Erythroblast (primary cell): ENCODE results near the gene HOPX.

Experiments used
- GATA1 ChIP-seq: IDR thresholded peaks from 2 replicates; pipeline ENCODE4 v1.6.1; 2011; ENCODE audit warnings: low read depth, mild to moderate bottlenecking, control low read depth, low read length, moderate library complexity
- POLR2A ChIP-seq: IDR thresholded peaks from 2 replicates; pipeline ENCODE4 v1.6.1; 2011; ENCODE audit warnings: mild to moderate bottlenecking, low read length

DNA sequence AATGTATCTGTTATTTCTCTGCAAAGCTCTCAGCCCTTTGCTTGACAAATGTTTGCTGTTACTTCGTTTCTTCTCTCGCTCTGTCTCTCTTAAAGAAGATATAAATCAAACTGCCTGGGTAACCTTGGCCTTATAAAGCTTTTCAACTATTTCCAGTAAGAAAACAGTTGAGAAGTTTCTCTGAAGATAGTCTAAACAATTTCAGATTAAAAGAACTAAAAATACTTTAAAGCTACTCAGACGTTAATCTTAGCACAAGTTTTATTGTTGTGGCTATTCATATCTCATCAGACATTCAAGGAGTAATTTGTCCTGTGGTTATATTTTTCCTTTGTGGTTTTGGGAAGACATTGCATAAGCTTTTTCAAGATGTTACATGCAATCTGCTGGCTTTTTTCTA, 22.6 kb downstream of the HOPX start:
- TF ChIP-seq POLR2A (no peak), GATA1 (no peak)
